ENCODE data around the gene NUMB.

NUMB gene

GRCh38 chr14:73258076-73258475 lies 200.3 kb downstream of the NUMB start:
- DNase-seq, result no peak

GRCh38 chr14:73255693-73256225 lies 202.6 kb downstream of the NUMB start:
- no peak for DNase-seq

DNA sequence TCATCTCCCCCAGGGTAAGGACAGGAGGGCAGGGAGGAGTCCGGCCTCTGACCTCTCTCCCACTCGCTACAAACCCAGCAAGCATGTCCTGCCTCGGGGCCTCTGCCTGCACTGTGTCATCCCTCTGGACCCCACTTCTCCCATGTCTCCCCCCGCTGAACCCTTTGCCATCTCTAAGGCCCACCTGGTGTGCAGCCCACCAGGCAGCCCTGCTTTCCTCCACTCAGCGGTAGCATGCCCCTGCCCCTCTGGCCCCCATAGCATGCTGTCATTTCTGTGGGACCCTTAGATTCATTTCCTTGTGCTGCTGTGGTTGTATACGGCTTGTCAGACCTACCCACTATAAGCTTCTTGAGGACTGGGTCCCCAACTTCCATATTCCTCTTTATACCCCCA lies 203.3 kb downstream of the NUMB start:
- no peak for DNase-seq

GRCh38 chr14:73254247-73255004 lies 203.9 kb downstream of the NUMB start:
- DNase-seq, result no peak

DNA sequence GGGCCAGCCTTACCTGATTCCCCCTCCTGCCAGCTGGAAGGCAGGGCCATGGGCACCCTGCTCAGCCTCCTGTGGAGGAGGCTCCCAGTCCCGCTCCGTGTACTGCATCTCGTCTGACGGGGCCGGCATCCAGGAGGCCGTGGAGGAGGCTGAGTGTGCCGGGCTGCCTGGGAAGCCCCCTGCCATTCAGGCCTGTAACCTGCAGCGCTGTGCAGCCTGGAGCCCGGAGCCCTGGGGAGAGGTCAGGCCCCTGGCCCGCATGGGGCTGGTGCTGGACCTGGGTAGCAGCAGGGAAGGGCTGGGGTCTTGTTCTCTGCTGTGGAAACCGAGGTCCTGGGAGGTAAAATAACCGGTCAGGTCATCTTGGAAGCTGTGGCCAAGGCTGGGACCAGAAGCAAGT lies 204.6 kb downstream of the NUMB start:
- DNase-seq, result no peak

- no peak for DNase-seq
These were observed 205.1 kb downstream of the NUMB start for GRCh38 chr14:73253323-73253610.

GRCh38 chr14:73252491-73253322 lies 205.6 kb downstream of the NUMB start:
- no peak for DNase-seq

DNA sequence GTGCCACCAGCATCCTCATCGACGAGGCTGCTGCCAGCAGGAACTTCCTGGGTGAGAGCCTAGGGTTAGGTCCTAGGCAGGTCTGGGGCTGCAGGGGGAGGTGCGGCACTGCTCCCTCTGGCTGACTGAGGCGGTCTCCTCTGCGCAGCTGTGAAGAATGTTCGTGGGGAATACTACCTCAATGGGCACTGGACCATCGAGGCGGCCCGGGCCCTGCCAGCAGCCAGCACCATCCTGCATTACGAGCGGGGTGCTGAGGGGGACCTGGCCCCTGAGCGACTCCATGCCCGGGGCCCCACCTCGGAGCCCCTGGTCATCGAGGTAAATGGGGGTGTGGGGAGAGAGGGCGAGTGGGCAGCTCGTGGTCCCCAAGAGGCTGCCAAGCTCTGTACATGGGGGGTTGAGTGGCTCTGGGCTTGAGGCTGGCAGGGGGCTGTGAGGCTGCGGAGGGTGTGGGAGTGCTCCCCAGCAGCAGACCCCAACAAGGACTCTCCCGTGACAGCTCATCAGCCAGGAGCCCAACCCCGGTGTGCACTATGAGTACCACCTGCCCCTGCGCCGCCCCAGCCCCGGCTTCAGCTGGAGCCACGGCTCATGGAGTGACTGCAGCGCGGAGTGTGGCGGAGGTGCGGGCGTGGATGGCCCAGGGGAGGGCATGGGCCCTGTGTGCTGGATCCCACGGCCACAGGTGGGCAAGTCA lies 206.7 kb downstream of the NUMB start:
- no peak for DNase-seq

- no peak for DNase-seq
These were observed 207.4 kb downstream of the NUMB start for GRCh38 chr14:73250781-73251500.

GRCh38 chr14:73250317-73250713 lies 208.0 kb downstream of the NUMB start:
- no peak for DNase-seq

GRCh38 chr14:73249564-73250316 lies 208.6 kb downstream of the NUMB start:
- DNase-seq, result no peak

DNA sequence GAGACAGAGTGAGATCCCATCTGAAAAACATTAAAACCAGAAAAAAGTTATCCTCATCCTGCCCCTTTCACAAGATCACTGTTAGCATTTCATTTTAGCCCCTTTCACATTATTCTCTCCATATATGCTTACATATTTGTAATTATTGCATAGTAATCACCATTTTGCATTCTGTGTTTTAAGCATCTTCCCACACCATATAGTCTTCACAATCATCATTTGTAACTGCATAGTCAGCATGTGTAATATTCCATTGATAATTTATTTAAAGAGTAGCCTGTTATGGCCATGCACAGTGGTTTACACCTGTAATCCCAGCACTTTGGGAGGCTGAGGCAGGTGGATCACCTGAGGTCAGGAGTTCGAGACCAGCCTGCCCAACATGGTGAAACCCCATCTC lies 209.2 kb downstream of the NUMB start:
- no peak for DNase-seq

DNA sequence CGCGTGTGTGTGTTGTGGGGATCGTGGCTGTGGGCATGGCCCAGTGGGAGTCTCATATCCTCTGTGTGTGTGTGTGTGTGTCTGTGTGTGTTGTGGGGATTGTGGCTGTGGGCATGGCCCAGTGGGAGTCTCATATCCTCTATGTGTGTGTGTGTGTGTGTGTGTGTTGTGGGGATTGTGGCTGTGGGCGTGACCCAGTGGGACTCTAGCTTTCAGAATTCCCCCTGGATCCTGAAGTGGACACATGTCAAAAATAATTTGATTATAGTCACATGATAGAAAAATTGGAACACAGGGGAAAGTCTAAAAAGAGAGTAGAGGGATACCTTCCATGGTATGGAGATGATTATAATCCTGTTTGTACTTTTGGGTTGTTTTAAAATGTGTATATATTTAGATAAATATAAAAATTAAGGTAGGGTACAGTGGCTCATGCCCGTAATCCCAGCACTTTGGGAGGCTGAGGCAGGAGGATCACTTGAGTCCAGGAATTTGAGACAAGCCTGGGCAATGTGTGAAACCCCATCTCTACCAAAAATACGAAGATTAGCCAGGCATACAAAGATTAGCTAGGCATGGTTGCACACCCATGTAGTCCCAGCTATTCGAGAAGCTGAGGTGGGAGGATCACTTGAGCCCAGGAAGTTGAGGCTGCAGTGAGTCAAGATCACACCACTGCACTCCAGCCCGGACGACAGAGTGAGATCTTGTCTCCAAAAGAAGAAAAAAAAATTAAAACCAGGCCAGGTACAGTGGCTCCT lies 210.1 kb downstream of the NUMB start:
- DNase-seq, result no peak

DNA sequence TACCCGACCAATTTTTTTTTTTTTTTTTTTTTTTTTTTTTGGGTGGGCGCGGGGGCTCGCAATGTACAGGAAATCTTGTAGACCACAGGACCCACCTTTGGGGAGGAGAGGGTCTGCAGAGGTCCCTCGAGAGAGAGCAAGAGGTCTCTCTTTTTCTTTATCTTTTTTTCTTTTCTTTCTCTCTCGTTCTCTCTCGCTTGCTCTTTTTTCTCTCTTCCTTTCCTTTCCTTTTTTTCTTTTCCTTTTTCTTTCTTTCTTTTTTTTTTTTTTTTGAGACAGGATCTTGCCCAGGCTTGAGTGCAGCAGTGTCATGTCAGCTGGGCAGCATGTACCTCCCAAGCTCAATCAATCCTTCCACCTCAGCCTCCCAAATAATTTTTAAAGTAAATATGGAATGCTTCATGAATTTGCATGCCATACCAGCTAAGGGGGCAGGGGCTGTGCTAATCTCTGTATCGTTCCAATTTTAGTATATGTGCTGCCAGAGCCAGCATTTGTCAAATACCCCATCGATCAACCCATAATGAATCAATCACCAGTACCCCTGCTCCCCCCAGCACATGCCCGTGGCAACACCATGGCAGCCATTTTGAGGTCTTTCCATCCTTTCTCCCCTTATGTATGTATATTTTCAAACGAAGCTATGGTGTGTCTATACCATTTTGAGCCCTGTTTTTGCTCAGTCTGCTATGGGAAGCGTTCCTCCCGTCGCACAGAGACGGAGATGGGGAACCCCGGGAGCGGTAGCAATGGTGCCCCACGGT lies 211.8 kb downstream of the NUMB start:
- no peak for DNase-seq

GRCh38 chr14:73245480-73246325 lies 212.6 kb downstream of the NUMB start:
- DNase-seq, result no peak

GRCh38 chr14:73244541-73245290 lies 213.6 kb downstream of the NUMB start:
- DNase-seq, result no peak

DNA sequence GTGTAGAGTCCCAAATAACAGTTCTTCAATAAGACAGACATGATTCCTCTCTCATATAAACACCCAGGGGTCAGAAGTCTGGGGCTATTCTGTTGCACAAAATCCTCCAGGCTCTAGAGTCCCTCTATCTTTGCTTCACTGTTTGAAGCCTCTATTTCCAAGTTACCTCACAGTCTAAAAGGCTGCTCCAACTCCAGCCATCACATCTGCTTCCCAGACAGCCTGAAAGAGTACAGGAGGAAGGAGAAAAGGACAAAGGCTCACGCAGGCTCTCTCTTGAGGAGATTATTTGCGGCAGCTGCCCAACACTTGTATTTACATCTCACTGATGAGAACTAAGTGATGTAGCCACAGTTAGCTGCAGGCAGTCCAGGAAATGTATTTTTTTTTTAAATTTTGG lies 214.6 kb downstream of the NUMB start:
- no peak for DNase-seq

- no peak for DNase-seq
These were observed 215.0 kb downstream of the NUMB start for GRCh38 chr14:73243341-73243740.

DNA sequence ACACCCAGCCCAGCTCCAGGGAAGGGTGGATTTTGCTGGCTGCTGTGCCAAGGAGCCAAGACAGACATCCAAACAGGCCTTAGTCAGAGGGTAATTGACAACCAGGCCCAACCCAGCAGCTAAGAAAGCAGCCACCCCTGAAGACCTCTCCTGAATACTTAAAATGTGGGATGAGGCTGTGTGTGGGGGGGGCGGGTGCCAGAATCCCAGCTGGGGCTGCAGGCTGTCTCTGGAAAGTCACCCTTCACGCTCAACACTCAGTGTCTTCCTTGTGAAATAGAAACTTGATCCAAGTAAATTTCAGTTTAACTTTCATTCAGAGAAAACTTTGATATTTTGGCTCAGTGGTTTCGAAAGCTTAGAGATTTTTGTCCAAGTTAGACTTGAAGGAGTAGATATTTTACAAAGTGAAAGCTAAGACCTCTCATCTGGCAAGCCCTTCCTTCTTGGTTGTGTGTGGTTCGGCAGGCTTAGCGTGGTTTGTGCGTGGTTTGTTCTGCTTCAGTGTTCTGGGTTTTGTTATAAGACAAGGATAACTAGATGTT lies 215.9 kb downstream of the NUMB start:
- DNase-seq, result no peak
